ENCODE results near the gene FFAR3. TPM values are rescaled to one million over a fixed set of nuclear protein-coding genes. Genes with fewer than 3 reads are reported as not detected.

Gene FFAR3
- total and polyA plus RNA-seq, 9 of the 15 experiments (the other 6 are each of a cell fraction or from before 2014, with no cell fraction given) = not detected

- H3K4me3 ChIP-seq = no peak overlapping the region
- no peaks in the 10 kb centered on the region for H3K9me3 ChIP-seq (replicated peaks; ENCODE audit: control insufficient read depth, insufficient read depth, low read depth, low read length)
- CTCF ChIA-PET (ENCODE audit: low intra/inter-chr PET ratio) = no interaction called here
- ATAC-seq (no peak), DNase-seq (ENCODE audit: extremely low read depth in 1 of 4, low spot score in 3 of 4) (no peak), FAIRE-seq (no peak)
- peaks cover 16 to 21% of the 10 kb centered on the region in 2 experiments; a peak in 4 of 5 replicates for H3K4me1 ChIP-seq (replicated peaks in 1 of 2; ENCODE audit: control insufficient read depth in 2 of 2, insufficient read depth in 2 of 2, low read length in 2 of 2)
- intact Hi-C loops (cut with micrococcal nuclease) = no loop called here
- no peak overlapping the region for H2AFZ ChIP-seq (ENCODE audit: low read depth, low read length)
- H3K27ac ChIP-seq (ENCODE audit: extremely low read depth, low read depth, low read length) = no peak overlapping the region
- in situ Hi-C loops (cut with MboI) = no loop called here
- WGBS (ENCODE audit: insufficient coverage, low coverage, missing lambda C conversion rate) = 51% methylated on average over 5 of the region's 5 CpGs
- no TSS peak for BruUV-seq (replicated peaks)
- H3K79me2 ChIP-seq (ENCODE audit: control insufficient read depth, insufficient read depth, low read length) = no peaks in the 10 kb centered on the region
- no peak overlapping the region for H3K4me2 ChIP-seq (ENCODE audit: insufficient read depth, low read length)
- no peaks in the 10 kb centered on the region; a peak in 1 of 5 replicates for H3K27me3 ChIP-seq (ENCODE audit: control insufficient read depth in 2 of 2, insufficient read depth in 2 of 2, low read length in 2 of 2)
- no peaks in the 10 kb centered on the region for H3K36me3 ChIP-seq (ENCODE audit: control insufficient read depth, insufficient read depth, low read length)
- H4K20me1 ChIP-seq (replicated peaks; ENCODE audit: control insufficient read depth, insufficient read depth, low read length) = no peaks in the 10 kb centered on the region
- POLR2A ChIA-PET = no interaction called here
- no peaks in the 10 kb centered on the region for H3K9me1 ChIP-seq (ENCODE audit: control insufficient read depth, insufficient read depth, low read length)
- no peak overlapping the region for H3K9ac ChIP-seq (ENCODE audit: insufficient read depth in 1 of 2, low read depth in 2 of 2, low read length in 2 of 2)
- TF ChIP-seq MLX (CRISPR knock-in tag; conservative IDR thresholded peaks at IDR 0.05) (no peak), ARID3B (CRISPR knock-in tag; IDR thresholded peaks at IDR 0.05; ENCODE audit: borderline replicate concordance) (no peak), PML (IDR thresholded peaks at IDR 0.05; ENCODE audit: low read length) (no peak), BCOR (IDR thresholded peaks at IDR 0.05) (0 out of 2 replicates have a peak, but pooled peaks have one; percentile 23), CHD2 (IDR thresholded peaks at IDR 0.05; ENCODE audit: low read depth, low read length) (no peak), PHF20 (IDR thresholded peaks at IDR 0.05; ENCODE audit: partially characterized antibody) (peak; percentile 76), SRSF9 (IDR thresholded peaks at IDR 0.05; ENCODE audit: borderline replicate concordance, low read depth, low read length) (no peak), CSDE1 (IDR thresholded peaks at IDR 0.05) (0 out of 4 replicates have a peak, but pooled peaks of 1 of the 2 experiments have one; percentile 43), SIX5 (IDR thresholded peaks at IDR 0.05; ENCODE audit: borderline replicate concordance in 1 of 2, insufficient read depth in 1 of 2, low read depth in 1 of 2, low read length in 2 of 2) (no peak), FOXM1 (IDR thresholded peaks at IDR 0.05; ENCODE audit: low read depth) (no peak), FOXM1 (CRISPR knock-in tag; IDR thresholded peaks at IDR 0.05; ENCODE audit: low read depth) (no peak), RBBP5 (IDR thresholded peaks at IDR 0.05; ENCODE audit: borderline replicate concordance, insufficient read depth, low read length, poor library complexity, severe bottlenecking) (no peak), ZNF140 (CRISPR knock-in tag; IDR thresholded peaks at IDR 0.05) (no peak), HBP1 (CRISPR knock-in tag; IDR thresholded peaks at IDR 0.05) (peak; percentile 75; the same call in 1 of the 2 replicates), ZC3H8 (IDR thresholded peaks at IDR 0.05) (no peak), RBM34 (IDR thresholded peaks at IDR 0.05; ENCODE audit: borderline replicate concordance, insufficient read depth, low read length) (no peak), SMARCA5 (IDR thresholded peaks at IDR 0.05) (peak; percentile 61), MCM7 (IDR thresholded peaks at IDR 0.05) (no peak), CAMTA2 (CRISPR knock-in tag; conservative IDR thresholded peaks at IDR 0.05) (no peak), POU5F1 (IDR thresholded peaks at IDR 0.05; ENCODE audit: borderline replicate concordance, low read depth, low read length, partially characterized antibody) (no peak)
Measured at GRCh38 chr19:35392742-35393715, 34.8 kb downstream of the FFAR3 start.
